Choroid plexus epithelial cell (primary cell): ENCODE measurements around the gene TRNAU1AP.
"Not testable (repeated sequence)": the region's sequence is repeated elsewhere in the genome, so short reads cannot be mapped to it uniquely, and the experiment has no call there.

Source experiments
- DNase-seq: peaks from one replicate; pipeline ENCODE4 v3.0.0-alpha.2; 2010; ENCODE audit warnings: low read depth
- H3K4me3 ChIP-seq: 2 replicates; pipeline ENCODE4 v1.5.1; 2011; ENCODE audit warnings: low read depth, mild to moderate bottlenecking, control low read depth, low read length, moderate library complexity
- TF ChIP-seq, protein P1 (sequence below): conservative IDR thresholded peaks from 2 replicates; pipeline ENCODE4 v1.5.1; 2011; ENCODE audit warnings: low read depth, mild to moderate bottlenecking, control low read depth, inconsistent platforms, low read length, moderate library complexity

Gene TRNAU1AP

DNA sequence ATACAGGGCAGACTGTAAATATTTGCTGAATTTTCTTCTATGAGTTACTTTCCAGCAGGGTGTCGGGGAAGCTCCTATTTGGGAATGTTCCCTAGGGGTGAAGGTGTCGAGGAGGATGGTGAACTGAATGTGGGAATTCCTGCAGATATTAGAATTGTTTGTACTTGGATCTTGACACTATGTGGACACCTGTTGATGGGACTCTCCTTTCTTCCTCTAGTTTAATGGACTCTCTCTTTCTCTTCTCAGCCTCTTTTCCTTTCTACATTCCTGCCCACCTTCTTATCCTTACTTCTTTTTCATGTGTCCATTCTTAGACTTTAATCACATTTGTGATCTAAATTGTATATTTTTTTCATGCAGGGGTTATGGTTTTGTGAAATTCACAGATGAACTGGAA, 14.0 kb downstream of the TRNAU1AP start:
- H3K4me3 ChIP-seq: no peak overlapping the region
- no peak for DNase-seq
- TF ChIP-seq, protein P1, sequence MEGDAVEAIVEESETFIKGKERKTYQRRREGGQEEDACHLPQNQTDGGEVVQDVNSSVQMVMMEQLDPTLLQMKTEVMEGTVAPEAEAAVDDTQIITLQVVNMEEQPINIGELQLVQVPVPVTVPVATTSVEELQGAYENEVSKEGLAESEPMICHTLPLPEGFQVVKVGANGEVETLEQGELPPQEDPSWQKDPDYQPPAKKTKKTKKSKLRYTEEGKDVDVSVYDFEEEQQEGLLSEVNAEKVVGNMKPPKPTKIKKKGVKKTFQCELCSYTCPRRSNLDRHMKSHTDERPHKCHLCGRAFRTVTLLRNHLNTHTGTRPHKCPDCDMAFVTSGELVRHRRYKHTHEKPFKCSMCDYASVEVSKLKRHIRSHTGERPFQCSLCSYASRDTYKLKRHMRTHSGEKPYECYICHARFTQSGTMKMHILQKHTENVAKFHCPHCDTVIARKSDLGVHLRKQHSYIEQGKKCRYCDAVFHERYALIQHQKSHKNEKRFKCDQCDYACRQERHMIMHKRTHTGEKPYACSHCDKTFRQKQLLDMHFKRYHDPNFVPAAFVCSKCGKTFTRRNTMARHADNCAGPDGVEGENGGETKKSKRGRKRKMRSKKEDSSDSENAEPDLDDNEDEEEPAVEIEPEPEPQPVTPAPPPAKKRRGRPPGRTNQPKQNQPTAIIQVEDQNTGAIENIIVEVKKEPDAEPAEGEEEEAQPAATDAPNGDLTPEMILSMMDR: no peak

GRCh38 chr1:28571911-28572310, 19.0 kb downstream of the TRNAU1AP start:
- H3K4me3 ChIP-seq: no peak overlapping the region
- DNase-seq: no peak
- TF ChIP-seq, protein P1: no peak

DNA sequence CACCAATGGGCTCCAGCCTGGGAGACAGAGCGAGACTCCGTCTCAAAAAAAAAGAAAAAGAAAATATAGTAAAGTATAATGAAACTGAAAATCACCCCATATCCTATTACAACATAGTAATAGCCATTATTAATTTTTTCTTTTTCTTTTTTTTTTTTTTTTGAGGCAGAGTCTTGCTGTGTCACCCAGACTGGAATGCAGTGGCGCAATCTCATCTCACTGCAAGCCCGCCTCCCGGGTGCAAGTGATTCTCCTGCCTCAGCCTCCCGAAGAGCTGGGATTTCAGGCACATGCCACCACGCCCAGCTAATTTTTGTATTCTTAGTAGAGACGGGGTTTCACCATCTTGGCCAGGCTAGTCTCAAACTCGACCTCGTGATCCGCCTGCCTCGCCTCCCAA, 20.0 kb downstream of the TRNAU1AP start:
- DNase-seq: peak; percentile 93

DNA sequence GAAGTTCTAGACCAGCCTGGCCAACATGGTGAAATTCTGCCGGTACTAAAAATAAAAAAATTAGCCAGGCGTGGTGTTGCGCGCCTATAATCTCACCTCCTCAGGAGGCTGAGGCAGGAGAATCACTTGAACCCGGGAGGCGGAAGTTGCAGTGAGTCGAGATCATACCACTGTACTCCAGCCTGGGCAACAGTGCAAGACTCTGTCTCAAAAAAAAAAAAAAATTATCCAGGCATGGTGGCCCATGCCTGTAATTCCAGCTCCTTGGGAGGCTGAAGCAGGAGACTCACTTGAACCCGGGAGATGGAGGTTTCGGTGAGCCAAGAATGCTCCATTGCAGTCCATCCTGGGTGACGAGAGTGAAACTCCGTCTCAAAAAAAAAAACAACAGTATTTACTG, 20.7 kb downstream of the TRNAU1AP start:
- DNase-seq: no peak
- TF ChIP-seq, protein P1: no peak
- no peak overlapping the region for H3K4me3 ChIP-seq

More for the DNA sequence above, 20.0 kb downstream of the TRNAU1AP start:
- H3K4me3 ChIP-seq: not testable (repeated sequence)

- DNase-seq: no peak
- TF ChIP-seq, protein P1: no peak
- H3K4me3 ChIP-seq: no peak overlapping the region
Measured at GRCh38 chr1:28577052-28577678, 24.3 kb downstream of the TRNAU1AP start.

GRCh38 chr1:28577738-28578536, 25.1 kb downstream of the TRNAU1AP start:
- TF ChIP-seq, protein P1: no peak
- no peak overlapping the region for H3K4me3 ChIP-seq
- DNase-seq: no peak

GRCh38 chr1:28578696-28579218, 25.9 kb downstream of the TRNAU1AP start:
- DNase-seq: no peak
- TF ChIP-seq, protein P1: no peak
- no peak overlapping the region for H3K4me3 ChIP-seq
